GM21786 (cell line): Measurements from ENCODE around the gene TSC2.
"Not testable (repeated sequence)": the region's sequence is repeated elsewhere in the genome, so short reads cannot be mapped to it uniquely, and the experiment has no call there.

Source experiments
- ATAC-seq: cut with Tn5 transposase; IDR thresholded peaks from one replicate; pipeline ENCODE4 v1.9.1; 2021; ENCODE audit not compliant: unreplicated experiment

Gene TSC2

GRCh38 chr16:2084895-2085625 is 37.3 kb downstream of the TSC2 start:
- no peak for ATAC-seq

DNA sequence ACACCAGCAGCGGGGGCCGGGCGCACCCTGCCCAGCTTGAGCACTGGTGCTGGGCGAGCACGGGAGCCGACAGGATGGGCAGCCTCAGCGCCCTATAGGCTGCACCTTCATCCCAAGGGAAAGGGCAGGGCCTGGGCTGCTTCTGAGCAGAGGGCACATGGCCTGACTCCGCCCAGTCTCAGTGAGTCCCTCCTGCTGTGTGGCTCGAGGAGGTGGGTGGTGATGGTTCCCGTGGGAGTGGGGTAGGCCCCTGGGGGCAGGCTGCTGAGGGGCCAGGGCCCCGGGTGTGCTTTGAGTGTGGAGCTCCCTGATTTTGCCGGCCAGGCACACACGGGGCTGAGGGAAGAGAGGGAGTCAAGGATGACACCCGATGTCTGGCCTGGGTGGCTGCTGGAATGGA is 37.9 kb downstream of the TSC2 start:
- no peak for ATAC-seq

DNA sequence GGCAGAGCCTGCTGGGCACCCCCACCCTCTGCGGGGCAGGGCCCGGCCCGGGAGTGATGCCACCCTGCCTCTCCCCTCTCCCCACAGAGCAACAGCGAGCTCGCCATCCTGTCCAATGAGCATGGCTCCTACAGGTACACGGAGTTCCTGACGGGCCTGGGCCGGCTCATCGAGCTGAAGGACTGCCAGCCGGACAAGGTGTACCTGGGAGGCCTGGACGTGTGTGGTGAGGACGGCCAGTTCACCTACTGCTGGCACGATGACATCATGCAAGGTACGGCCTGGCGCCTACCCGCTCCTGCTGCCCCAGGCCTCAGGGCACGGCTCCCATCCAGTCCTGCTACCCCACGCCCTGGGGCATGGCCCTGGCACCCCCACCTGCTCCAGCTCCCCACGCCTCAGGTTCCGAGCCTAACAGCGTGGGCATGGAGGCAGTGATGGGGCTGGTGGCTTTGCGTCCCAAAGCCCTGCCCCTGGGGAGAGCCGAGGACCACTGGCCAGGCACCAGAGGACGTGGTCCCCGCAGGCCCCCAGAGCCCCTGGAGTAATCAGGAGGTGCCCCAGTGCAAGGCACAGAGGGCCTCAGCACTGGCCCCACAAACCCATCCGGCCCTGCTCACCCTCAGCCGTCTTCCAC is 38.4 kb downstream of the TSC2 start:
- no peak for ATAC-seq

GRCh38 chr16:2086812-2087747 is 39.3 kb downstream of the TSC2 start:
- ATAC-seq, result no peak

DNA sequence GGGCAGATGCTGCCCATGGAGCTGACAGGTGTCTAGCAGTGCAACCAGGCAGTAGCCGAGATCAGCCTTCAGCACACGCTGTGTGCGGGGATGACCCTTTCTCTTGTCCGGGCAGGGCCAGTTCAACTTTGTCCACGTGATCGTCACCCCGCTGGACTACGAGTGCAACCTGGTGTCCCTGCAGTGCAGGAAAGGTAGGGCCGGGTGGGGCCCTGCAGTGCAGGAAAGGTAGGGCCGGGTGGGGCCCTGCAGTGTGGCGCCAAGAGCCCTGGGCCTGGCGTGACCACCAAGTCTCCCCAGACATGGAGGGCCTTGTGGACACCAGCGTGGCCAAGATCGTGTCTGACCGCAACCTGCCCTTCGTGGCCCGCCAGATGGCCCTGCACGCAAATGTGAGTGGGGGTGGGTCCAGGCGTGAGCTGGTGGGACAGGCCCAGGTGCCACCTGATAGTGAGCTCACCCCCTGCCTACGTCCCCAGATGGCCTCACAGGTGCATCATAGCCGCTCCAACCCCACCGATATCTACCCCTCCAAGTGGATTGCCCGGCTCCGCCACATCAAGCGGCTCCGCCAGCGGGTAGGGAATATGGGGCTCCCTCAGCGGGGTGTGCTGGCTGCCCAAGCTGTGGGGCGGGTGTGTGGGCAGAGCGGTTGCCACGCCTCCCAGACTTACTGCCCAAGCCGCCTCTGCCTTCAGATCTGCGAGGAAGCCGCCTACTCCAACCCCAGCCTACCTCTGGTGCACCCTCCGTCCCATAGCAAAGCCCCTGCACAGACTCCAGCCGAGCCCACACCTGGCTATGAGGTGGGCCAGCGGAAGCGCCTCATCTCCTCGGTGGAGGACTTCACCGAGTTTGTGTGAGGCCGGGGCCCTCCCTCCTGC is 40.2 kb downstream of the TSC2 start:
- ATAC-seq, result no peak

- no peak for ATAC-seq
Observed at GRCh38 chr16:2088759-2089358, 41.1 kb downstream of the TSC2 start.

DNA sequence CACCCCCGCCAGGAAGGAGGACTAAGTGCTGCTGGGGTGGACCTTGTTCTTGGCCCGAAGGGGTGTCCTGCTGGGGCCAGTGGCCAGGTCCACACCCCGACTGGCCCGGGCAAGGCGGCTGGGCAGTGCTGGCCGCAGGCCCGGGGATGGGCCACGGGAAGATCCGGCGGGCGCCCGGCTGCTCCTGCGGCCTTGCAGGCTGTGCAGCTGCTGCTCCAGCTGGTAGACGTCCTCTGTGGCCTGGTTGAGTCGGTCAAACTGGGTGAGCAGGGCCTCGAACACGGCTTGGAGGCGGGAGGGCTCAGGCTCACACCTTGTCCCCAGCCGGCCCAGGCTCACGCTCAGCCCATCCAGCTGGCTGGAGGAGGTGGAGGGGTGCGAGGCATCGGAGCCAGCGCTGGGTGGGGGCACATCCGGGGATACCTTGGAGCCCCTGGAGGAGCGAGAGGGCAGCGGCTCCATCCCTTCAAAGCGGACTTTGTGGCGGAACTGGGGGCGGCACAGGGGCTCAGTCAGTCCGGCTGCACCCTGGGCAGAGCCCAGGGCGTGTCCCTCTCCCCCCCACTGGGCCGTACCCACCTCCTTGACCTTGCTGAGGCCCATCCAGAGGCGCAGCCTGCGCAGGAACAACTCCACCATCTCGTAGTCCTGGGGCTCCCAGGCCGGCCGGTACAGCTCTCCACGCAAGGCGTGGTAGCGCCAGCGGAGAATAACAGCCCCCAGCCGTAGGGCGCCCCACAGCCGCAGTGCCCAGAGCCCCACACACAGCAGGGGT is 42.1 kb downstream of the TSC2 start:
- no peak for ATAC-seq

DNA sequence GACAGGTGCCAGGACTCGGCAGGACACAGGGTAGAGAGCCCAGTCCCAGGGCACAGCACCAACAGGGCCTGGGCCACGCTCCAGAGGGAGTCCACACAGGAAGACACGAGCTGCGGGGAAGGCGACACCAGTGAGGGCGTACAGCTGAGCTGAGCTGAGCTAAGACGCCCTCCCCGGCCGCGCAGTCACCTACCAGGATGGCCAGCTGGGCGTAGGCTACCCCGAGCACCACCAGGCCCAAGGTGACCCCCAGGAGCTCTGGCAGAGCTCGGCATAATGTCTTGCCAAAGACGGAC is 42.6 kb downstream of the TSC2 start:
- ATAC-seq, result no peak

GRCh38 chr16:2090777-2091546 is 43.2 kb downstream of the TSC2 start:
- no peak for ATAC-seq

GRCh38 chr16:2091547-2092255 is 43.9 kb downstream of the TSC2 start:
- no peak for ATAC-seq

DNA sequence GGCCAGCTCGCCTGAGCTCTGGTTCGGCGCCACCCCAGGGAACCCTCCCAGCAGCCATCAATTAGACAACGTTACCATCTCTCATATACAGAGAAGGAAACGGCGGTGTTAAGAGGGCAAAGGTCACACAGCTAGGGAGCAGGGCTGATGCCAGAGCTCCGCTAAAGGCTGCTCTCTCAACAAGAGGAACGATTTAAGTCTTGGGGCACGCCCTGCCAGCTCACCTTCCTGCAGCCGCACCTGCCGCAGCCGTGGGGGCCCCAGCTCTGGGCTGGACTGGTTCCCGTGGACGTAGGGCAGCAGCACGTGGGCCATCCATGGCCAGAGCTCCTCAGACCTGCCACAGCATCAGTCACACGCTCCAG is 44.5 kb downstream of the TSC2 start:
- ATAC-seq, result no peak

- ATAC-seq, result no peak
Observed at GRCh38 chr16:2092866-2093265, 45.1 kb downstream of the TSC2 start.

DNA sequence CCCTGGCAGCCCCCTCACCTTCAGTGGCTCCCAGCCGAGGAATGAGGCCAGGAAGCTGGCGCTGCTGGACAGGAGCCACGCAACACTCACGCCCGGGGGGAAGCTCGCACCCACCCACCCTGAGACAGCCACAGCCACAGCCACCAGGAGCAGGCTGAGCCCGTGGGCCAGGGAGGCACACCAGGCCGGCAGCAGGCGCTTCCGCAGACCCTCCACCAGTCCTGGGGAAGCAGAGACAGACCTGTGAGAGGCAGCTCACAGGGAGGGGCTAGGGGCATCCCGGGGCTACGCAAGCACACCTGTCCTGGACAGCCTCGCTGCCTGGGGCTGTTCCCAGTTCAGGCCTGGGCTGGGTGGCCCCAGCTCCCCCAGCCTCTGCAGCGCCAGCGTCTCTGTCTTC is 46.0 kb downstream of the TSC2 start:
- ATAC-seq, result no peak

GRCh38 chr16:2095315-2095853 is 47.6 kb downstream of the TSC2 start:
- no peak for ATAC-seq

DNA sequence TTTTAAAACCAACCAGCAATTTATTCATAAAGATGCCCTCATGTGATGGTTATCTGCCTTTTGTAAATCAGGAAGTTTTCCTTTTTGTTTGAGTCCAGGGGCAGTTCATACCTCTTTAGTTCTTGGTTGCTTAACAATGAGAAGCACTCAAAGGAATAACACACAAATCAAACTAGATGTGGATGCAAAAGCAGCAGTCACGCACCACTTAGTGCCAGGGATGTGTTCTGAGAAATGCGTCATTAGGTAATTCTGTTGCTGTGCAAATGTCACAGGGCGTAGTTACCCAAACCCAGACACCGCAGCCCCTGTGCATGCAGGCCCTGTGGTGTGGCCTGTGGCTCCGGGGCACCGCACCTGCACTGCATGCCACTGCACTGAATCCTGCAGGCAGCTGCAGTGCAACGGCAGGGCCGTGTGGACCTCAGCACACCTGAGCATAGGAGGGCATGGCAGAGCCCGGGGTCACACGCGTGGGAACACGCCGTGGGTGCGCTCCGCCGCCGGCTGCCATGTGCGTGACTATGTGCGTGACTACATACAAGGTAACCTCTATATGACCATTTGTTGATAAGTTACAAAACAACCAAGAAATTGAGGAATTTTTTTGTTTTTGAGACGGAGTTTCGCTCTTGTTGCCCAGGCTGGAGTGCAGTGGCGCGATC is 48.3 kb downstream of the TSC2 start:
- no peak for ATAC-seq

DNA sequence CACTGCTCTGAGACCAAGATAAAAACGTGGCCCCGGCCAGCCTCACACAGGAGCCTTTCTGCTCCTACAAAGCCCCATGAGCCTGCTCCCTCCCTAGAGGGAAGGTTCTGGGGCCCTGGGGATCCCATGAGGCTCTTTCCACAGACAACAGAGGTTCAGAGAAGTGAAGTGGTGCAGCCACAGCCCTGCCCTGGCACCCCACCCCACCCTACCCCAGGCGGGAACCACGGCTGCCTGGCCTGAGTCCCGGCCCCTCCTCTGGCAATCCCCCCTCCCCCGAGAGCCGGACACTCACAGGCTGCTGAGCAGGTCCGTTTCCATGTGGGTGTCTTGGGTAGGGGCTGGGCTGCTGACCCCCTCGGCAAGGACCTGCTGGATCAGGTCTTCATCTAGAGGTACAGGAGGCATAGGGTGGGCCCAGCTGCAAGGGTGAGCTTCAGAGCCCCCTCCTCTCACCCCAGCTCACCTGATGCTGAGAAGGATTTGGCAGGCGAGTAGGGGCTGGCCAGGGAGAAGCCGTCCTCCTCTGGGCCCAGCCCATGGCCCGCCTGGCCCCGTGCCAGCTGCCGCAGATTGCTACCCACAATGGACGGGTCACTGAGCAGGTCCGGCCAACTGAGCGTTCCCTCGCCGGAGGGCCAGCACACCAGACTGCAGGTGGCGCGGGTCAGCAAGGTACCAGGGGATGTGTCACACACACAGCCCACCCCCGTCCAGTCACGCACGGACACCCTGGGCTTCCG is 49.2 kb downstream of the TSC2 start:
- ATAC-seq, result no peak

GRCh38 chr16:2097689-2098088 is 49.9 kb downstream of the TSC2 start:
- ATAC-seq, result not testable (repeated sequence)
